CD4-positive, CD25-positive, alpha-beta regulatory T cell (primary cell): Measurements from ENCODE around the gene MAGI2. TPM values are rescaled to one million over a fixed set of nuclear protein-coding genes. Genes with fewer than 3 reads are reported as not detected.
"Not testable (repeated sequence)": the region's sequence is repeated elsewhere in the genome, so short reads cannot be mapped to it uniquely, and the experiment has no call there.

ENCODE experiments used
- ATAC-seq, 2 donors: fragments of 150-1000 bp; cut with Tn5 transposase; one replicate each; pipeline ENCODE4 v1.10.0; 2021; ENCODE audit warnings: low read depth in 2 of 2, moderate number of reproducible peaks in 2 of 2, moderate library complexity in 1 of 2
- DNase-seq, 3 donors: peaks; one replicate each; pipeline versions ENCODE4 v3.0.0 to v3.0.0-alpha.2; 2012 to 2022; ENCODE audit warnings: mixed read lengths in 1 of 3
- H3K27ac ChIP-seq: one replicate; pipeline ENCODE4 v1.7.0; 2013; ENCODE audit warnings: mild to moderate bottlenecking, low read length; ENCODE audit not compliant: insufficient read depth, poor library complexity, severe bottlenecking
- H3K27me3 ChIP-seq: one replicate; pipeline ENCODE4 v1.7.0; 2013; ENCODE audit warnings: low read length; ENCODE audit not compliant: control insufficient read depth, insufficient read depth
- H3K36me3 ChIP-seq: one replicate; pipeline ENCODE4 v1.7.0; 2013; ENCODE audit warnings: mild to moderate bottlenecking, low read length, moderate library complexity; ENCODE audit not compliant: control insufficient read depth, insufficient read depth
- H3K4me1 ChIP-seq: 2 replicates; pipeline ENCODE4 v1.7.0; 2013; ENCODE audit warnings: mild to moderate bottlenecking, low read length; ENCODE audit not compliant: insufficient read depth, control insufficient read depth, poor library complexity, severe bottlenecking
- H3K4me3 ChIP-seq: one replicate; pipeline ENCODE4 v1.7.0; 2013; ENCODE audit warnings: low read depth, mild to moderate bottlenecking, low read length, moderate library complexity
- H3K9me3 ChIP-seq, 2 experiments: 1 replicate in 1 of 2; 2 replicates in 1 of 2; pipeline ENCODE4 v1.7.0; 2013; ENCODE audit warnings: low read length in 2 of 2, mild to moderate bottlenecking in 1 of 2, moderate library complexity in 1 of 2; ENCODE audit not compliant: control insufficient read depth in 2 of 2
- H3K27ac Mint-ChIP-seq, 3 donors: one replicate each; pipeline ENCODE4 v1.8.0; 2020 to 2022; ENCODE audit warnings: mild to moderate bottlenecking in 3 of 3, mixed read lengths in 3 of 3, moderate library complexity in 2 of 3
- H3K27me3 Mint-ChIP-seq: one replicate; pipeline ENCODE4 v1.8.0; 2022; ENCODE audit warnings: mild to moderate bottlenecking, mixed read lengths
- H3K36me3 Mint-ChIP-seq: one replicate; pipeline ENCODE4 v1.8.0; 2020; ENCODE audit warnings: mixed read lengths
- H3K4me1 Mint-ChIP-seq, 4 donors: one replicate each; pipeline ENCODE4 v1.8.0; 2020 to 2022; ENCODE audit warnings: mixed read lengths in 4 of 4, mild to moderate bottlenecking in 1 of 4
- H3K4me3 Mint-ChIP-seq, 4 donors: one replicate each; pipeline ENCODE4 v1.8.0; 2020 to 2022; ENCODE audit warnings: mild to moderate bottlenecking in 4 of 4, mixed read lengths in 4 of 4, moderate library complexity in 3 of 4
- H3K9me3 Mint-ChIP-seq, 7 donors: one replicate each; pipeline ENCODE4 v1.8.0; 2020 to 2022; ENCODE audit warnings: mixed read lengths in 7 of 7, mild to moderate bottlenecking in 3 of 7, moderate library complexity in 2 of 7
- polyA plus RNA-seq, 4 donors: library from polyadenylated mRNA; unstranded; fragments of 300-500 nt; fragmentation: Illumina TruSeq; gene quantifications; one replicate each; pipeline ENCODE4 v1.2.3, GENCODE V29; 2021
- total RNA-seq: library from RNA; stranded (reverse); gene quantifications from one replicate; pipeline ENCODE4 v1.2.3, GENCODE V29; 2022

MAGI2 gene
- total and polyA plus RNA-seq, 5 donors from 2014 or later = not detected

DNA sequence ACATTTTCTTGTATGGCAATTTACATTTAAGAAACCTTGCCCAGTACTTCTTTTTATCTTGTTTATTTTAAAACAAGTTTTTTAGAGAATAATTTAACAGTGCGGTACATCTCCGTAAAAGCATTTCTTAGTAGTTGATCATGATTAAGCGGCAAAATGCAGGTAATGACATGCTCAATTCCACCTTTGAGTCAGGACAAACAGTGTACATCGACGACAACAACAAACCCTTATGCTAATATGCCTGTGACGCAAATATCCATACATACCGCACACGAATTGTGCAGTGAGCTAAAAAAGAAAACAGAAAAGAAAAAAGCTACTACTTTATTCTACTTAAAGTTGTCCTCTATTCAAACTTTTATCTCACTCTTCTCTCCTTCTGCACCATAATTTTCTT is 1.9 kb downstream of the MAGI2 start:
- Histone ChIP-seq H3K36me3 (no peaks in the 10 kb centered on the region), H3K9me3 (no peaks in the 10 kb centered on the region), H3K4me1 (no peaks in the 10 kb centered on the region), H3K27me3 (no peaks in the 10 kb centered on the region), H3K4me3 (no peak overlapping the region), H3K27ac (no peak overlapping the region)
- no peaks in the 10 kb centered on the region for H3K36me3 Mint-ChIP-seq
- H3K27me3 Mint-ChIP-seq = peaks cover 13% of the 10 kb centered on the region
- H3K4me3 Mint-ChIP-seq = peak overlapping the region in 3 of 4 donors; percentile 27 to 87 (median 78)
- DNase-seq = no peak
- H3K4me1 Mint-ChIP-seq = peaks cover 0 to 13% (median 2%) of the 10 kb centered on the region in 4 donors
- no peak for ATAC-seq
- peaks cover 0 to 6% (median 3%) of the 10 kb centered on the region in 7 donors for H3K9me3 Mint-ChIP-seq
- H3K27ac Mint-ChIP-seq = peak overlapping the region in 1 of 3 donors; percentile 58

DNA sequence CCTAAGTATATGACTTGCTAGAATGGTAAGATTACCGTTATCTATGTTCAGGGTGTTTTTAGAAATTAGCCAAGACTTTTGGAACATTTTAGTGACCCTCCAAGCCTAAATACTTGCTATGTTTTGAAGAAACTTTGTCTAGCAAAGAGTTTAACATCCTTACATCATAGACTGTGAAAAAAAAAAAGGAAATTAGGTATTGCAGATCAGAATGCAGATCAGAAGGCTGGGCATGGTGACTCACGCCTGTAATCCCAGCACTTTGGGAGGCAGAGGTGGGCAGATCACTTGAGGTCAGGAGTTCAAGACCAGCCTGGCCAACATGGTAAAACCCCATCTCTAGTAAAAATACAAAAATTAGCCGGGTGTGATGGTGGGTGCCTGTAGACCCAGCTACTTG is 10.7 kb downstream of the MAGI2 start:
- not testable (repeated sequence) for H3K4me1 Mint-ChIP-seq, H3K27me3 ChIP-seq, DNase-seq, H3K9me3 Mint-ChIP-seq, H3K4me3 ChIP-seq, H3K4me3 Mint-ChIP-seq, H3K9me3 ChIP-seq, H3K36me3 ChIP-seq, ATAC-seq, H3K27ac ChIP-seq, H3K4me1 ChIP-seq, H3K27me3 Mint-ChIP-seq, H3K36me3 Mint-ChIP-seq
- H3K27ac Mint-ChIP-seq = peak overlapping the region in 1 of 3 donors; percentile 53

DNA sequence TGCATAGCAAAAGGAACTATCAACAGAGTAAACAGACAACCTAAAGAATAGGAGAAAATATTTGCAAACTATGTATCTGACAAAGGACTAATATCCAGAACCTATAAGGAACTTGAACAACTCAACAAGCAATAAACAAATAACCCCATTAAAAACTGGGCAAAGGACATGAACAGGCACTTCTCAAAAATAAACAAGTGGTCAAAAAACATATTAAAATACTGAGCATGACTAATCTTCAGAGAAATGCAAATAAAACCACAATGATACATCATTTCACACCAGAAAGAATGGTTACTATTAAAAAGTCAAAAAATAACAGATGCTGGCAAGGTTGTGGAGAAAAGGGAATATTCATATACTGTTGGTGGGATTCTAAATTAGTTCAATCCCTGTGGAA is 17.1 kb downstream of the MAGI2 start:
- H3K4me1 ChIP-seq = no peaks in the 10 kb centered on the region
- Mint-ChIP-seq H3K27ac (no peak overlapping the region), H3K4me3 (no peak overlapping the region), H3K36me3 (no peaks in the 10 kb centered on the region), H3K4me1 (no peaks in the 10 kb centered on the region), H3K27me3 (no peaks in the 10 kb centered on the region), H3K9me3 (peaks cover 0 to 7% (median 1%) of the 10 kb centered on the region in 7 donors)
- H3K9me3 ChIP-seq = no peaks in the 10 kb centered on the region
- no peak for ATAC-seq
- H3K27ac ChIP-seq = no peak overlapping the region
- no peak overlapping the region for H3K4me3 ChIP-seq
- no peaks in the 10 kb centered on the region for H3K27me3 ChIP-seq
- DNase-seq = no peak
- no peaks in the 10 kb centered on the region for H3K36me3 ChIP-seq

DNA sequence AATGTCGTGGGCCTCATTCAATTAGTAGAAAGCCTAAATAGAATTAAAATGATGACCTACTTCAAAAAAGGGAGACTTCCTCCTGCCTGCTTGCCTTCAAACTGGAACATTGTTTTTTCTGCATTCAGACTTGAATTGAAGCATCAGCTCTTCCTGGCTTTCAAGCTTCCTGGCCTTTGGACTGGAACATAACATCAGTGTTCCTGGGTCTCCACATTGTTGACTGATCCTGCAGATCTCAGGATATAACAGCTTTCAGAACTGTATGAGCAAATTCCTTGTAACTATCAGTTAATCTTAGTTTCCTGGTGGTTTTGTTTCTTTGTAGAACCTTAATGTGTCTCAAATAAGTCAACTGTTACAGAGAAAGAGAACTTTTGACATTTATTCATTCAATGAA is 18.6 kb downstream of the MAGI2 start:
- DNase-seq = no peak
- Histone ChIP-seq H3K27ac (no peak overlapping the region), H3K9me3 (no peaks in the 10 kb centered on the region), H3K4me1 (no peaks in the 10 kb centered on the region), H3K36me3 (no peaks in the 10 kb centered on the region), H3K4me3 (no peak overlapping the region), H3K27me3 (no peaks in the 10 kb centered on the region)
- no peak for ATAC-seq
- no peaks in the 10 kb centered on the region for H3K4me1 Mint-ChIP-seq
- no peaks in the 10 kb centered on the region for H3K36me3 Mint-ChIP-seq
- H3K27me3 Mint-ChIP-seq = no peaks in the 10 kb centered on the region
- H3K9me3 Mint-ChIP-seq = peaks cover 0 to 7% (median 3%) of the 10 kb centered on the region in 7 donors
- H3K4me3 Mint-ChIP-seq = no peak overlapping the region
- H3K27ac Mint-ChIP-seq = no peak overlapping the region

DNA sequence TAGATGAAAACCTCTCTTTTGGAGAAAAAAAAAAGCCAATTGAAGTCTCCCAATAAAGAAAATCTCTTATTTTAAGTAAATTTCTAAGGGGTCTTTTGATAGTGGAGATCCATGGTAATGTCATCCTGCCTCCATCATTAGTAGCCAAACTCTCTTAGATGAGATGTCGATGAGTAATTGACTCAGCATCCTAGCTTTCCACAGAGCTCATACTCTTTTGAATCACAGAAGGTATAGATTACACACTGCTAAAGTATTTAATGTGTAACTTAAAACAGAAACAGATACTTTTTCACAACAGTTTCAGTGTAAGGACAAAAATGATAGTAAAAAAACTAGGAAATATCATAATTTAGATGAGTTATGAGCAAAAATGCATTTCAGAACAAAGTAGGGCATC is 19.4 kb downstream of the MAGI2 start:
- Mint-ChIP-seq H3K4me3 (no peak overlapping the region), H3K36me3 (no peaks in the 10 kb centered on the region), H3K4me1 (no peaks in the 10 kb centered on the region), H3K27me3 (no peaks in the 10 kb centered on the region), H3K9me3 (peaks cover 0 to 7% (median 3%) of the 10 kb centered on the region in 7 donors), H3K27ac (no peak overlapping the region)
- ATAC-seq (no peak), DNase-seq (no peak)
- no peaks in the 10 kb centered on the region for H3K4me1 ChIP-seq
- no peak overlapping the region for H3K27ac ChIP-seq
- no peaks in the 10 kb centered on the region for H3K27me3 ChIP-seq
- H3K36me3 ChIP-seq = no peaks in the 10 kb centered on the region
- H3K9me3 ChIP-seq = no peaks in the 10 kb centered on the region
- no peak overlapping the region for H3K4me3 ChIP-seq

DNA sequence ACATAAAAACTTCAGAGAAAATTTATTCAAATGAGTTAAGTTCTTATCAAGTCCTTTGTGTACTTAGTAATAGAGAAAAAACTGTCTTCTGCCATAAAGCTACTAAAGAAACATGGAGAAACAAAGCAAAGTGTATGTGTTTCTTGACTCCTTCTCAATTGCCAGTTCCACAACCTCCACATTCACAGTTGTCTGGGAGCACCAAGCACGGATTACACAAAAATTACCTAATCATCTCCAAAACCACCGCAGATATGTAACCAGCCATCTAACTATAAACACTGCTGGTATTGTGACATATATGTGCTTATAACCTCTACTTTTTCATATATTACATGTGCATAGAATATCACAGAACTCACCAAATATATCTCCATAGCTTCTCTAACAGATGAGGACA is 23.1 kb downstream of the MAGI2 start:
- Histone ChIP-seq H3K4me3 (no peak overlapping the region), H3K27me3 (no peaks in the 10 kb centered on the region), H3K36me3 (no peaks in the 10 kb centered on the region), H3K4me1 (no peaks in the 10 kb centered on the region), H3K9me3 (no peaks in the 10 kb centered on the region), H3K27ac (no peak overlapping the region)
- ATAC-seq = no peak
- Mint-ChIP-seq H3K9me3 (peaks cover 0 to 7% (median 4%) of the 10 kb centered on the region in 7 donors), H3K4me1 (no peaks in the 10 kb centered on the region), H3K27me3 (no peaks in the 10 kb centered on the region), H3K4me3 (no peak overlapping the region), H3K27ac (no peak overlapping the region), H3K36me3 (no peaks in the 10 kb centered on the region)
- DNase-seq = no peak

DNA sequence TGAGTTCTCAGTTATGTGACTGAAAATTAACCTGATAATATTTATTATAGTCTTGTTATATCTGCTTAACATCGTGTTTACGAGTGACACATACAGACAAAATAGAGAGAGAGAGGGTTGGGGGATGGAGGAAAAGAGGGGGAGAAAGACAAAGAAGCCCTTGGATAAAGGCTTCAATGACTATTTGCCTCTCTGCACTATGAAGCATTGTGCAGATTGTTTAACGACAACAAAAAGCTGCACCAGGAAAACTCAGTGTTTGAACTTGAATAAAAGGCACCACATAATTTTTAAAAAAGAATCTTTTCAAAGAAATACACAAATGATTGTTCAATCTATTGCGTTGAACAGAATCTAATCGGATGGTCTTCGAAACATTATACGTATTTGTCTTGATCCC is 27.8 kb downstream of the MAGI2 start:
- ATAC-seq = no peak

DNA sequence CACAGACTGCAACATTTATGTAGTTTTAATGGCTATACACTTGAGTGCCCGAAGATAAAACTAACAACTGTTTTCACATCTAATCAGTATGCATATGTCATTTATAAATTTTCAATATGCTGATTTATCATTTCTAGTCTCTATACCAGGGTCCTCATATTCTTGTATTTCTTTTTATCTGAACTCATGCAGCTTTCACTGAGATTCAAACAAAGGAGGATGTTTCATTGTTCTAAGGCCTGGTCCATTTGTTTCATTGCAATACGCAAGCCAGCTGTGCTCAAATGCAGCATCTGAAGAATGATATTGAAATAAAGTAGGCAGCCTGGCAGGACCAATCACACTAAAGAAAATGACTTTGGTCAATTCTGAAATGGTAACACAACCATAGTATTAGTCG is 31.7 kb downstream of the MAGI2 start:
- Histone ChIP-seq H3K9me3 (no peaks in the 10 kb centered on the region), H3K36me3 (no peaks in the 10 kb centered on the region)
- no peak for DNase-seq

More for the DNA sequence above, 27.8 kb downstream of the MAGI2 start:
- H3K36me3 ChIP-seq = no peaks in the 10 kb centered on the region
- H3K9me3 Mint-ChIP-seq = peaks cover 0 to 5% (median 0%) of the 10 kb centered on the region in 7 donors
- H3K4me1 ChIP-seq = no peaks in the 10 kb centered on the region
- no peak for DNase-seq
- no peak overlapping the region for H3K27ac Mint-ChIP-seq
- H3K4me1 Mint-ChIP-seq = no peaks in the 10 kb centered on the region
- no peak overlapping the region for H3K4me3 Mint-ChIP-seq
- H3K9me3 ChIP-seq = no peaks in the 10 kb centered on the region
- no peaks in the 10 kb centered on the region for H3K36me3 Mint-ChIP-seq
- no peak overlapping the region for H3K4me3 ChIP-seq
- no peak overlapping the region for H3K27ac ChIP-seq
- no peaks in the 10 kb centered on the region for H3K27me3 ChIP-seq
- no peaks in the 10 kb centered on the region for H3K27me3 Mint-ChIP-seq

More for the DNA sequence above, 31.7 kb downstream of the MAGI2 start:
- no peak for ATAC-seq
- Mint-ChIP-seq H3K9me3 (peaks cover 0 to 5% (median 1%) of the 10 kb centered on the region in 7 donors), H3K4me1 (no peaks in the 10 kb centered on the region), H3K4me3 (no peak overlapping the region), H3K27me3 (no peaks in the 10 kb centered on the region), H3K27ac (no peak overlapping the region), H3K36me3 (no peaks in the 10 kb centered on the region)
- Histone ChIP-seq H3K4me3 (no peak overlapping the region), H3K4me1 (no peaks in the 10 kb centered on the region), H3K27ac (no peak overlapping the region), H3K27me3 (no peaks in the 10 kb centered on the region)
